ENCODE data around the gene FYTTD1.

GRCh38 chr3:197790033-197790432, 40.4 kb downstream of the FYTTD1 start:
- TF ChIP-seq CTCF (conservative IDR thresholded peaks at IDR 0.05) (no peak), ZFX (IDR thresholded peaks at IDR 0.05) (no peak)

All from C4-2B (cell line).